ENCODE data around the gene C3orf52.

Gene C3orf52

DNA sequence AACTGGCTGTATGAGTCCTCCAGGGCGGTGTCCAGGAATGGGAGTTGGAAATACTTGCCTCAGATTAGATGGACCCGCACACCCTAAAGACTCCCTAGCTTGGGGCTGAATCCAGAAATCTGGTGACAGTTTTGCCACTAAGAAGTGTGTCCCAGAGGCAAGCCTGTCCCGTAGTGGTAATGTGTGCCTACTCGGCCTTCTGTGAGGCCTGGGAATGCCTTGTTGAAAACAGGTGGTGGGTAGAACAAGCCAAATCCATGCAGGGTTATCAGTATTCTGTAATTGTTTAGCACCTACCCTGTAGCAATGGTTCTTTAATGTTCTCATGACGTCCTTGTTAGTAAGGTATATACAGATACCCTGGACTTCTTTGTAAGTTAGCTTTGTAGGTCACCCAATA, 1.6 kb downstream of the C3orf52 start:
- Histone ChIP-seq H3K4me3 (ENCODE audit: low read length) (no peak overlapping the region), H3K27me3 (ENCODE audit: insufficient read depth, low read length, poor library complexity) (no peaks in the 10 kb centered on the region), H3K23ac (ENCODE audit: low read length) (peak overlapping the region; percentile 37), H2AK5ac (ENCODE audit: low read length) (no peak overlapping the region), H3K56ac (ENCODE audit: low read length) (peak overlapping the region; percentile 39), H3K79me1 (ENCODE audit: low read length) (peaks cover 6% of the 10 kb centered on the region), H2BK5ac (ENCODE audit: low read length) (no peak overlapping the region), H4K8ac (ENCODE audit: low read depth, low read length) (no peak overlapping the region), H3K4ac (ENCODE audit: low read depth, low read length) (no peak overlapping the region), H3K79me2 (ENCODE audit: control insufficient read depth, insufficient read depth, low read length) (peaks cover 8% of the 10 kb centered on the region), H4K5ac (ENCODE audit: low read length) (no peak overlapping the region), H3K4me1 (ENCODE audit: control insufficient read depth, low read depth, low read length) (peaks cover 21% of the 10 kb centered on the region), H3K9ac (ENCODE audit: low read length) (peak overlapping the region; percentile 33), H3K18ac (ENCODE audit: low read length) (no peak overlapping the region), H3K27ac (ENCODE audit: low read depth, low read length) (no peak overlapping the region), H2BK120ac (ENCODE audit: low read depth, low read length) (no peak overlapping the region), H3K36me3 (ENCODE audit: control insufficient read depth, insufficient read depth, low read length) (no peaks in the 10 kb centered on the region), H3K4me2 (ENCODE audit: low read length) (peak overlapping the region; percentile 32), H2BK15ac (replicated peaks; ENCODE audit: low read depth) (no peak overlapping the region)
- no CpG with 5 or more reads among the region's 5 CpGs for WGBS (ENCODE audit: extremely low coverage, insufficient coverage, low lambda C conversion rate)
- no peak for DNase-seq

DNA sequence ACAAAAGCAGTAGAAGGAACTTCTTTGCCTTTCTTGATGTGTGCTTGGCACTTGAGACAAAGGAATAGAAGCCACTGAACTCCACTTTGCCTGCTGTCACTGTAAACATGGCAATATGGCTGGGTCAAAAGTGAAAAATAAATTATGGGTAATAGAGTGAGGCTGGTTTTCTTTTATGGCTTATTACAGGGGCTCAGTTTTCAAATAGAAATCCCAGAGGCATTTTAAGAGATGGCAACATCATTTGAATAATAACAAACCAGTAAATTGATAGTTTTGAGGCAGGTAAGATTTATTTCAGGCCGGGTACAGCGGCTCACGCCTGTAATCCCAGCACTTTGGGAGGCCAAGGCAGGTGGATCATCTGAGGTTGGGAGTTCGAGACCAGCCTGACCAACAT, 2.8 kb downstream of the C3orf52 start:
- Histone ChIP-seq H3K18ac (ENCODE audit: low read length) (no peak overlapping the region), H3K27me3 (ENCODE audit: insufficient read depth, low read length, poor library complexity) (no peaks in the 10 kb centered on the region), H2BK120ac (ENCODE audit: low read depth, low read length) (no peak overlapping the region), H3K23ac (ENCODE audit: low read length) (no peak overlapping the region), H2BK15ac (replicated peaks; ENCODE audit: low read depth) (no peak overlapping the region), H3K56ac (ENCODE audit: low read length) (no peak overlapping the region), H2BK5ac (ENCODE audit: low read length) (no peak overlapping the region), H3K4me3 (ENCODE audit: low read length) (no peak overlapping the region), H3K36me3 (ENCODE audit: control insufficient read depth, insufficient read depth, low read length) (no peaks in the 10 kb centered on the region), H3K9ac (ENCODE audit: low read length) (no peak overlapping the region), H3K27ac (ENCODE audit: low read depth, low read length) (no peak overlapping the region), H4K8ac (ENCODE audit: low read depth, low read length) (no peak overlapping the region), H3K79me1 (ENCODE audit: low read length) (peaks cover 6% of the 10 kb centered on the region), H4K5ac (ENCODE audit: low read length) (no peak overlapping the region), H2AK5ac (ENCODE audit: low read length) (no peak overlapping the region), H3K79me2 (ENCODE audit: control insufficient read depth, insufficient read depth, low read length) (peaks cover 8% of the 10 kb centered on the region), H3K4me2 (ENCODE audit: low read length) (no peak overlapping the region), H3K4me1 (ENCODE audit: control insufficient read depth, low read depth, low read length) (peaks cover 24% of the 10 kb centered on the region), H3K4ac (ENCODE audit: low read depth, low read length) (no peak overlapping the region)
- DNase-seq: no peak
- no CpG with 5 or more reads among the region's 4 CpGs for WGBS (ENCODE audit: extremely low coverage, insufficient coverage, low lambda C conversion rate)

DNA sequence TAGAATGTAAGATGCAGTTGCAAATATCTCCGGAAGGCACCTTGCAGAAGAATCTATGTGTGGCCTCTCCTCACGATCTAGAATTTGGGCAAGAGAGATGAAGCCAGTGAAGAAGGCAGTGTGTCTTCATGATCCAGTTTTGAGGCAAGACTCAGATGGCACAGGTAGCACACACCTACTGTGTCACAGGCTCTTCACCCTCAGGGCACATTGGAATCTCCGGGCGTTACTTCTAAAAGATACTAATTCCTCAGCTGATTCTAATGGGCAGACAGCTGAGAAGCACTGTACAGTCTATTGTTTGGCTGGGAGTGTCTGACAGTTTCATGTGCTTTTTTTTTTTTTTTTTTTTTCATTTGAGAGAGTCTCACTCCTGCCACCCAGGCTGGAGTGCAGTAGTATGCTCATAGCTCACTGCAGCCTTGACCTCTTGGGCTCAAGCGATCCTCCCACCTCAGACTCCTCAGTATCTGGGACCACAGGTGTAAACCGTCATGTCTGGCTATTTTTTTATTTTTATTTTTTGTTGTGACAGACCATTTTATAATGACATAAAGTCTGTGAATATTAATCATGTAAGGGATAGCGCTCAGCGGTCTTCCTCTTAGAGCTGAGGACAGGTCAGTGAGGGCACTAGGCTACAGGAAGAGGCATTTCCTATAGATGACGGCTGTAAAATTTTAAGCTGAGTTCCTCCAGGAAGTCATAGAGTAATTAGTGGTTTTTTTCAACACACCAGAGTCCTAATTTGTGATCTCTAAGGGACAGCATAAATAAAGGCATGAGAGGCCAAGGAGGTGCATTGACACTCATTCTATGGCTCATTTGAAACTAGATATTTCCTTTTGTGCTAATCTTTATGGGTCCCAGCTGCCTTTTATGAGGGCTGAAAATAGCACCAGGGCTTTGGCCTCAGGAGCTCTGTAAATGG, 4.0 kb downstream of the C3orf52 start:
- no peak overlapping the region for H3K18ac ChIP-seq (ENCODE audit: low read length)
- no peak overlapping the region for H3K4ac ChIP-seq (ENCODE audit: low read depth, low read length)
- no peak overlapping the region for H3K27ac ChIP-seq (ENCODE audit: low read depth, low read length)
- peaks cover 8% of the 10 kb centered on the region for H3K79me2 ChIP-seq (ENCODE audit: control insufficient read depth, insufficient read depth, low read length)
- H2BK5ac ChIP-seq (ENCODE audit: low read length): no peak overlapping the region
- H3K4me3 ChIP-seq (ENCODE audit: low read length): no peak overlapping the region
- no peak overlapping the region for H2AK5ac ChIP-seq (ENCODE audit: low read length)
- H3K4me1 ChIP-seq (ENCODE audit: control insufficient read depth, low read depth, low read length): peaks cover 20% of the 10 kb centered on the region
- no peak overlapping the region for H3K9ac ChIP-seq (ENCODE audit: low read length)
- no peak overlapping the region for H3K56ac ChIP-seq (ENCODE audit: low read length)
- DNase-seq: no peak
- H3K79me1 ChIP-seq (ENCODE audit: low read length): peaks cover 6% of the 10 kb centered on the region
- no peak overlapping the region for H2BK120ac ChIP-seq (ENCODE audit: low read depth, low read length)
- no peaks in the 10 kb centered on the region for H3K27me3 ChIP-seq (ENCODE audit: insufficient read depth, low read length, poor library complexity)
- no peaks in the 10 kb centered on the region for H3K36me3 ChIP-seq (ENCODE audit: control insufficient read depth, insufficient read depth, low read length)
- H4K8ac ChIP-seq (ENCODE audit: low read depth, low read length): no peak overlapping the region
- no peak overlapping the region for H3K23ac ChIP-seq (ENCODE audit: low read length)
- H3K4me2 ChIP-seq (ENCODE audit: low read length): no peak overlapping the region
- no CpG with 5 or more reads among the region's 9 CpGs for WGBS (ENCODE audit: extremely low coverage, insufficient coverage, low lambda C conversion rate)
- H4K5ac ChIP-seq (ENCODE audit: low read length): no peak overlapping the region
- no peak overlapping the region for H2BK15ac ChIP-seq (replicated peaks; ENCODE audit: low read depth)

DNA sequence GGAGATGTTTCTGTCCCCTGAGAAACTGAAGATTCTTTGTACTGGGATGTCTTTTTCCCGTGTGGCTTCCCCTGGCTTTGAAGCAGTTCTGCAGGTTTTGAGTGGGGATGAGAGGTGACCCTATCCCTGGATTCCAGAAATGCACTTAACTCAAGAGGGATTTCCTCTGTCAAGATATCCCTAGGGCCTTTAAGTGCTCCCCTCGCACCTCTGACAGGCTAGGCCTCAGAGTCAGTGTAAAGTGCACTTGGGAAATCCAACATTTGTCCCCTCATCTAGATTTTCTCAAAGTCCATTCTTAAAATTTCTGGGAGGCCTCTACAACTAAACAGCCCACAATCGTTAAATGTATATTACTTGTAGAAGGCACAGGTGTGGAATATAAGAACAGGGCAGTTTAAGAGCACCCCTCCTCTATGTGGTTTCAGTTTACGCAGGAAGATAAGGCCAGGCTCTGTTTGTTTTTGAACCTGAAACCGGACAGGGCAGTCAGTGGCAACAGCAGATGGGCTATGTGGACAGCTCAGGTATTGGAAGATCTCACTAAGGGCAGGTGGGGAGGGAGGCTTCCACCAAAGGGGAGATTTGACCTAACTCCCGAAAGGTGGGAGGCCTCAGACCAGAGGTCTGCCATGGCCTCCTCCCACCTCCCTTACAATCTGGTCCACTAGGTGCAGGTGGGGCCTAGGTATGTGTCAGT, 4.8 kb downstream of the C3orf52 start:
- Histone ChIP-seq H3K4me2 (ENCODE audit: low read length) (no peak overlapping the region), H3K4me3 (ENCODE audit: low read length) (no peak overlapping the region), H3K79me2 (ENCODE audit: control insufficient read depth, insufficient read depth, low read length) (peaks cover 8% of the 10 kb centered on the region), H2BK5ac (ENCODE audit: low read length) (no peak overlapping the region), H3K36me3 (ENCODE audit: control insufficient read depth, insufficient read depth, low read length) (no peaks in the 10 kb centered on the region), H4K8ac (ENCODE audit: low read depth, low read length) (no peak overlapping the region), H3K27me3 (ENCODE audit: insufficient read depth, low read length, poor library complexity) (no peaks in the 10 kb centered on the region), H2BK15ac (replicated peaks; ENCODE audit: low read depth) (no peak overlapping the region), H3K9ac (ENCODE audit: low read length) (no peak overlapping the region), H4K5ac (ENCODE audit: low read length) (no peak overlapping the region), H3K56ac (ENCODE audit: low read length) (no peak overlapping the region), H3K79me1 (ENCODE audit: low read length) (peaks cover 6% of the 10 kb centered on the region), H2BK120ac (ENCODE audit: low read depth, low read length) (no peak overlapping the region), H3K4me1 (ENCODE audit: control insufficient read depth, low read depth, low read length) (peaks cover 14% of the 10 kb centered on the region), H3K4ac (ENCODE audit: low read depth, low read length) (no peak overlapping the region), H2AK5ac (ENCODE audit: low read length) (no peak overlapping the region), H3K18ac (ENCODE audit: low read length) (no peak overlapping the region), H3K23ac (ENCODE audit: low read length) (no peak overlapping the region), H3K27ac (ENCODE audit: low read depth, low read length) (no peak overlapping the region)
- no CpG with 5 or more reads among the region's 6 CpGs for WGBS (ENCODE audit: extremely low coverage, insufficient coverage, low lambda C conversion rate)
- no peak for DNase-seq

DNA sequence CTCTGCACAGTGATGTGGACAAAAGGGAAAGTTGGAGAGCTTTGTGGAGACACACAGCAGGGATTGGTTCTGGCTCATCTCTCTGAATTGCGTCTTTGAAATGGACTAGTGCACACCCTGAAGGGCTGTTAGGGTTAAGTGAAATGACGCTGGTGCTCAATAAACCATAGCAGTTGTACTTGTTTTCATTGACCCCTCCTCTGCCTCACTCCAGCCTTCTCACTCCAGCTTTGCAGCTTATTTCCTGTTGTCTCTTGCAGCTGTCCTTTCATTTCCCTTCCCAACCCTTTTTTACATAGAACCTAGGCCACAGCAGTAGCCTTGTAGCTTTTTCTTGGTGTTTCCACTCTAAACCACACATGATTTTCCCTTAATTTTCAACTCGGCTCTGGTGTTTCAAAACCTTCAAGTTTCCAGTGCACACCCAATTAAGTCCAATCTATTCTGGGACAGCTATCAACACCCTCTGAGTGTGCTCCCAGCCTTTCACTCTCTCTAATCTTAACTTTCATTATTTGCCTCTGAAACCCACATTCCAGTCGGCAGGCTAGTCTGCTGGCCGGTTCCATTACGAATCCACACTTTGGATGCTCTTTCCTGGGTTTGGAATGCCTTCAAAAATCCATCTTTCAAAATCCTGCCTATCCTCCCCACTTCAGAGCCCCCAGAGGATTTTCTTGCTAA, 6.4 kb downstream of the C3orf52 start:
- no CpG with 5 or more reads among the region's 6 CpGs for WGBS (ENCODE audit: extremely low coverage, insufficient coverage, low lambda C conversion rate)

More for the DNA sequence above, 6.4 kb downstream of the C3orf52 start:
- no peak overlapping the region for H4K8ac ChIP-seq (ENCODE audit: low read depth, low read length)
- H3K27ac ChIP-seq (ENCODE audit: low read depth, low read length): peak overlapping the region; percentile 6
- H3K23ac ChIP-seq (ENCODE audit: low read length): no peak overlapping the region
- peak; percentile 85 for DNase-seq
- no peaks in the 10 kb centered on the region for H3K27me3 ChIP-seq (ENCODE audit: insufficient read depth, low read length, poor library complexity)
- peaks cover 6% of the 10 kb centered on the region for H3K79me1 ChIP-seq (ENCODE audit: low read length)
- no peak overlapping the region for H2BK120ac ChIP-seq (ENCODE audit: low read depth, low read length)
- H3K79me2 ChIP-seq (ENCODE audit: control insufficient read depth, insufficient read depth, low read length): peaks cover 8% of the 10 kb centered on the region
- H2BK15ac ChIP-seq (replicated peaks; ENCODE audit: low read depth): no peak overlapping the region
- no peak overlapping the region for H3K4me2 ChIP-seq (ENCODE audit: low read length)
- no peak overlapping the region for H3K4me3 ChIP-seq (ENCODE audit: low read length)
- H3K18ac ChIP-seq (ENCODE audit: low read length): peak overlapping the region; percentile 64
- no peak overlapping the region for H3K56ac ChIP-seq (ENCODE audit: low read length)
- H2BK5ac ChIP-seq (ENCODE audit: low read length): no peak overlapping the region
- no peak overlapping the region for H3K4ac ChIP-seq (ENCODE audit: low read depth, low read length)
- H4K5ac ChIP-seq (ENCODE audit: low read length): no peak overlapping the region
- peaks cover 13% of the 10 kb centered on the region for H3K4me1 ChIP-seq (ENCODE audit: control insufficient read depth, low read depth, low read length)
- H2AK5ac ChIP-seq (ENCODE audit: low read length): no peak overlapping the region
- H3K9ac ChIP-seq (ENCODE audit: low read length): no peak overlapping the region
- H3K36me3 ChIP-seq (ENCODE audit: control insufficient read depth, insufficient read depth, low read length): no peaks in the 10 kb centered on the region

All from mesendoderm (in vitro differentiated cells).